MM.1S (cell line): ENCODE measurements around the gene TBC1D10B.
A peak's percentile ranks its signal among the peaks of the same experiment; 100 is the strongest.

ENCODE experiments used
- DNase-seq: peaks from one replicate; pipeline ENCODE4 v3.0.0-alpha.2; 2015
- H2AFZ ChIP-seq: fragments of 300-600 bp; sonication (generic); 2 replicates; pipeline ENCODE4 v1.6.0; 2016; ENCODE audit warnings: antibody characterized with exemption, low read length
- H3F3A ChIP-seq: fragments of 300-600 bp; sonication (generic); 2 replicates; pipeline ENCODE4 v1.6.1; 2016; ENCODE audit warnings: mild to moderate bottlenecking, antibody characterized with exemption, low read length, moderate library complexity, mixed read lengths; ENCODE audit not compliant: insufficient read depth
- H3K27ac ChIP-seq: fragments of 300-600 bp; sonication (generic); 2 replicates; pipeline ENCODE4 v1.5.1; 2016; ENCODE audit warnings: mild to moderate bottlenecking, low read length
- H3K27me3 ChIP-seq: fragments of 300-600 bp; sonication (generic); replicated peaks from 2 replicates; pipeline ENCODE4 v1.6.0; 2016; ENCODE audit warnings: low read length; ENCODE audit not compliant: insufficient read depth
- H3K36me3 ChIP-seq: fragments of 300-600 bp; sonication (generic); replicated peaks from 2 replicates; pipeline ENCODE4 v1.6.1; 2016; ENCODE audit warnings: mild to moderate bottlenecking, low read length, mixed read lengths; ENCODE audit not compliant: insufficient read depth
- H3K4me1 ChIP-seq: fragments of 300-600 bp; sonication (generic); 2 replicates; pipeline ENCODE4 v1.6.1; 2016; ENCODE audit warnings: low read length, mixed read lengths
- H3K4me2 ChIP-seq: fragments of 300-600 bp; sonication (generic); 2 replicates; pipeline ENCODE4 v1.6.0; 2016; ENCODE audit warnings: low read depth, low read length
- H3K4me3 ChIP-seq: fragments of 300-600 bp; sonication (generic); 2 replicates; pipeline ENCODE4 v1.5.1; 2016; ENCODE audit warnings: low read length, mixed read lengths
- H3K79me2 ChIP-seq: fragments of 300-600 bp; sonication (generic); 2 replicates; pipeline ENCODE4 v1.6.1; 2016; ENCODE audit warnings: mixed run types, low read length, mixed read lengths
- H3K9ac ChIP-seq: fragments of 300-600 bp; sonication (generic); 2 replicates; pipeline ENCODE4 v1.6.1; 2016; ENCODE audit warnings: low read length, mixed read lengths
- H3K9me2 ChIP-seq: fragments of 300-600 bp; sonication (generic); replicated peaks from 2 replicates; pipeline ENCODE4 v1.6.1; 2016; ENCODE audit warnings: mild to moderate bottlenecking, low read length, mixed read lengths; ENCODE audit not compliant: insufficient read depth
- H3K9me3 ChIP-seq: fragments of 300-600 bp; sonication (generic); replicated peaks from 2 replicates; pipeline ENCODE4 v1.6.1; 2016; ENCODE audit warnings: mild to moderate bottlenecking, low read length, mixed read lengths; ENCODE audit not compliant: insufficient read depth
- H4K20me1 ChIP-seq: fragments of 300-600 bp; sonication (generic); 2 replicates; pipeline ENCODE4 v1.6.1; 2016; ENCODE audit warnings: mild to moderate bottlenecking, low read length, moderate library complexity, mixed read lengths; ENCODE audit not compliant: insufficient read depth
- EZH2 ChIP-seq: fragments of 300-600 bp; sonication (generic); optimal IDR thresholded peaks from 2 replicates; pipeline ENCODE3; 2017; ENCODE audit warnings: low read depth, mild to moderate bottlenecking, antibody characterized with exemption, low read length, mixed read lengths
- EZH2phosphoT487 ChIP-seq: fragments of 300-600 bp; sonication (generic); IDR thresholded peaks from 2 replicates; pipeline ENCODE4 v1.6.1; 2018; ENCODE audit warnings: antibody characterized with exemption, low read length
- TF ChIP-seq, protein P1 (sequence below): fragments of 300-600 bp; sonication (generic); IDR thresholded peaks from 2 replicates; pipeline ENCODE4 v1.5.1; 2016; ENCODE audit warnings: antibody characterized with exemption, low read length, mixed read lengths

TBC1D10B gene

GRCh38 chr16:30351586-30352419, 18.5 kb downstream of the TBC1D10B start:
- no peak for TF ChIP-seq EZH2phosphoT487
- TF ChIP-seq, protein P1, sequence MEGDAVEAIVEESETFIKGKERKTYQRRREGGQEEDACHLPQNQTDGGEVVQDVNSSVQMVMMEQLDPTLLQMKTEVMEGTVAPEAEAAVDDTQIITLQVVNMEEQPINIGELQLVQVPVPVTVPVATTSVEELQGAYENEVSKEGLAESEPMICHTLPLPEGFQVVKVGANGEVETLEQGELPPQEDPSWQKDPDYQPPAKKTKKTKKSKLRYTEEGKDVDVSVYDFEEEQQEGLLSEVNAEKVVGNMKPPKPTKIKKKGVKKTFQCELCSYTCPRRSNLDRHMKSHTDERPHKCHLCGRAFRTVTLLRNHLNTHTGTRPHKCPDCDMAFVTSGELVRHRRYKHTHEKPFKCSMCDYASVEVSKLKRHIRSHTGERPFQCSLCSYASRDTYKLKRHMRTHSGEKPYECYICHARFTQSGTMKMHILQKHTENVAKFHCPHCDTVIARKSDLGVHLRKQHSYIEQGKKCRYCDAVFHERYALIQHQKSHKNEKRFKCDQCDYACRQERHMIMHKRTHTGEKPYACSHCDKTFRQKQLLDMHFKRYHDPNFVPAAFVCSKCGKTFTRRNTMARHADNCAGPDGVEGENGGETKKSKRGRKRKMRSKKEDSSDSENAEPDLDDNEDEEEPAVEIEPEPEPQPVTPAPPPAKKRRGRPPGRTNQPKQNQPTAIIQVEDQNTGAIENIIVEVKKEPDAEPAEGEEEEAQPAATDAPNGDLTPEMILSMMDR, result no peak
- TF ChIP-seq EZH2, result no peak

GRCh38 chr16:30351001-30351441, 19.3 kb downstream of the TBC1D10B start:
- no peak overlapping the region for H3K4me3 ChIP-seq
- H3K9ac ChIP-seq, result no peak overlapping the region
- peaks cover 2% of the 10 kb centered on the region; the same call in 1 of the 2 replicates for H3K36me3 ChIP-seq
- peaks cover 19% of the 10 kb centered on the region for H3K4me1 ChIP-seq
- 0 out of 2 replicates have a peak overlapping the region, but pooled peaks have one; percentile 4 for H3K4me2 ChIP-seq
- H3F3A ChIP-seq, result peaks cover 1% of the 10 kb centered on the region; the same call in 1 of the 2 replicates
- H3K9me3 ChIP-seq, result no peaks in the 10 kb centered on the region
- H3K27me3 ChIP-seq, result no peaks in the 10 kb centered on the region
- no peak overlapping the region for H2AFZ ChIP-seq
- TF ChIP-seq EZH2, result no peak
- TF ChIP-seq, protein P1, result no peak
- no peak for TF ChIP-seq EZH2phosphoT487
- no peak for DNase-seq
- H3K27ac ChIP-seq, result peak overlapping the region; percentile 33; the same call in 1 of the 2 replicates
- no peaks in the 10 kb centered on the region for H3K9me2 ChIP-seq
- no peaks in the 10 kb centered on the region for H4K20me1 ChIP-seq
- peaks cover 42% of the 10 kb centered on the region for H3K79me2 ChIP-seq

More at GRCh38 chr16:30351586-30352419, 18.5 kb downstream of the TBC1D10B start:
- peaks cover 2% of the 10 kb centered on the region; the same call in 1 of the 2 replicates for H3K36me3 ChIP-seq
- peaks cover 23% of the 10 kb centered on the region for H3K4me1 ChIP-seq
- H3K9me2 ChIP-seq, result no peaks in the 10 kb centered on the region
- peaks cover 9% of the 10 kb centered on the region for H3F3A ChIP-seq
- no peak for DNase-seq
- no peak overlapping the region for H2AFZ ChIP-seq
- peaks cover 45% of the 10 kb centered on the region for H3K79me2 ChIP-seq
- H4K20me1 ChIP-seq, result no peaks in the 10 kb centered on the region
- no peak overlapping the region for H3K9ac ChIP-seq
- no peak overlapping the region for H3K27ac ChIP-seq
- H3K9me3 ChIP-seq, result no peaks in the 10 kb centered on the region
- no peak overlapping the region for H3K4me2 ChIP-seq
- H3K27me3 ChIP-seq, result no peaks in the 10 kb centered on the region
- no peak overlapping the region for H3K4me3 ChIP-seq

GRCh38 chr16:30350134-30350871, 20.0 kb downstream of the TBC1D10B start:
- Histone ChIP-seq H3K27ac (peak overlapping the region; percentile 33; the same call in 1 of the 2 replicates), H3K36me3 (peaks cover 2% of the 10 kb centered on the region; the same call in 1 of the 2 replicates)

More at GRCh38 chr16:30350134-30350871, 20.0 kb downstream of the TBC1D10B start:
- H3K4me2 ChIP-seq, result 0 out of 2 replicates have a peak overlapping the region, but pooled peaks have one; percentile 4
- no peak overlapping the region for H3K4me3 ChIP-seq
- DNase-seq, result peak; percentile 49
- TF ChIP-seq EZH2phosphoT487, result no peak
- H2AFZ ChIP-seq, result no peak overlapping the region
- H3K9me3 ChIP-seq, result no peaks in the 10 kb centered on the region
- H3K9me2 ChIP-seq, result no peaks in the 10 kb centered on the region
- H3K4me1 ChIP-seq, result peaks cover 15% of the 10 kb centered on the region
- peaks cover 35% of the 10 kb centered on the region for H3K79me2 ChIP-seq
- no peaks in the 10 kb centered on the region for H3F3A ChIP-seq
- H3K27me3 ChIP-seq, result no peaks in the 10 kb centered on the region
- H3K9ac ChIP-seq, result no peak overlapping the region
- H4K20me1 ChIP-seq, result no peaks in the 10 kb centered on the region
